NT2/D1 (cell line): ENCODE data around the gene DNAI1.

Experiments
- SUZ12 ChIP-seq: IDR thresholded peaks from 2 replicates; pipeline ENCODE4 v1.6.1; 2011; ENCODE audit not compliant: insufficient read length, insufficient read depth; ENCODE audit errors: extremely low read depth
- YY1 ChIP-seq: IDR thresholded peaks from 2 replicates; pipeline ENCODE4 v1.6.1; 2011; ENCODE audit not compliant: insufficient read length, insufficient read depth

DNA sequence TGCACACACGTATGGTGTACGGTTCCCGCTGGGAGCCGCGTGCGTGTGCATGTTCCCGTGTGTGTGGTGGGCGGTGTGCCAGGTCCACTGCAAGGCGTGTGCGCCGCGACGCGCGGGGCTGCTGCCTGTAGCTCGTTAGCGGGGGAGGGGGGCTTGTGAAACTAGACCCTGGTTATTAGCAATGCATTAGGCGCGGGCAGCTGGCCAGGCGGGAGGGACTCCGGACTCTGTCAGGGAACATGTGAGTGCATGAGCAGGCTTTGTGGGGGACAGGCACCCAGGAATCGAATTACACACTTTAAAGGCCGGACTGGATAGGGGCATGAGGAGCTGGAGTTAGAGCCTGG is 96.4 kb downstream of the DNAI1 start:
- no peak for TF ChIP-seq YY1
- no peak for TF ChIP-seq SUZ12
